H1 (cell line): ENCODE data around the gene MAPK11.

Experiments used
- CHD7 ChIP-seq: fragments of 300-600 bp; sonication (generic); IDR thresholded peaks from 2 replicates; pipeline ENCODE4 v1.7.1; 2012; ENCODE audit warnings: low read length, moderate library complexity, mild to moderate bottlenecking, inconsistent platforms; ENCODE audit not compliant: insufficient replicate concordance
- CTCF ChIP-seq, 3 experiments: IDR thresholded peaks; 1 replicate in 2 of 3; 2 replicates in 1 of 3; pipeline versions ENCODE4 v1.5.1 to v1.6.1; 2011; ENCODE audit warnings: low read length in 3 of 3, mild to moderate bottlenecking in 3 of 3, inconsistent platforms in 2 of 3, low read depth in 1 of 3, moderate library complexity in 1 of 3; ENCODE audit not compliant: insufficient read depth in 1 of 3; ENCODE audit errors: control extremely low read depth in 1 of 3
- EZH2 ChIP-seq: fragments of 200-600 bp; sonication (generic); IDR thresholded peaks from 2 replicates; pipeline ENCODE4 v1.7.1; 2012; ENCODE audit warnings: low read depth, mild to moderate bottlenecking, moderate library complexity, low read length, inconsistent platforms; ENCODE audit not compliant: severe bottlenecking
- POLR2AphosphoS5 ChIP-seq: IDR thresholded peaks from 2 replicates; pipeline ENCODE4 v1.6.1; 2011; ENCODE audit warnings: low read depth, low read length

GRCh38 chr22:50255607-50256006, 14.6 kb downstream of the MAPK11 start:
- no peak for TF ChIP-seq EZH2
- TF ChIP-seq CHD7, result no peak
- no peak for TF ChIP-seq CTCF (IDR thresholded peaks at IDR 0.05; ENCODE audit: control extremely low read depth in 1 of 3, insufficient read depth in 1 of 3, low read depth in 1 of 3, low read length in 3 of 3)
- no peak for TF ChIP-seq POLR2AphosphoS5
